H1 (cell line): ENCODE data around the gene TRIM67. TPM values are rescaled to one million over a fixed set of nuclear protein-coding genes. Genes with fewer than 3 reads are reported as not detected.

ENCODE experiments used
- ASH2L ChIP-seq: fragments of 200-600, 300-600 bp; sonication (generic); IDR thresholded peaks from one replicate; pipeline ENCODE4 v1.7.1; 2017; ENCODE audit warnings: low read length
- BCL11A ChIP-seq, 2 experiments: IDR thresholded peaks; one replicate each; pipeline ENCODE4 v1.6.1; 2011; ENCODE audit warnings: low read depth in 2 of 2, low read length in 2 of 2, mild to moderate bottlenecking in 2 of 2
- CHD7 ChIP-seq: fragments of 300-600 bp; sonication (generic); IDR thresholded peaks from 2 replicates; pipeline ENCODE4 v1.7.1; 2012; ENCODE audit warnings: low read length, moderate library complexity, mild to moderate bottlenecking, inconsistent platforms; ENCODE audit not compliant: insufficient replicate concordance
- MAFK ChIP-seq: IDR thresholded peaks from 2 replicates; pipeline ENCODE4 v1.6.1; 2012; ENCODE audit warnings: low read depth, mild to moderate bottlenecking, improper control_type of control experiment, low read length
- NRF1 ChIP-seq: IDR thresholded peaks from 2 replicates; pipeline ENCODE4 v1.6.1; 2011; ENCODE audit warnings: mild to moderate bottlenecking, low read depth, low read length, improper control_type of control experiment
- RBBP5 ChIP-seq: IDR thresholded peaks from 2 replicates; pipeline ENCODE4 v1.7.1; 2012; ENCODE audit warnings: low read depth, mild to moderate bottlenecking, inconsistent platforms, low read length, moderate library complexity, borderline replicate concordance
- SP2 ChIP-seq: IDR thresholded peaks from 2 replicates; pipeline ENCODE4 v1.6.1; 2012; ENCODE audit warnings: mild to moderate bottlenecking, low read length, inconsistent platforms
- TCF12 ChIP-seq: IDR thresholded peaks from 2 replicates; pipeline ENCODE4 v1.6.1; 2011; ENCODE audit warnings: low read depth, mild to moderate bottlenecking, low read length
- polyA plus RNA-seq, 7 experiments: library from polyadenylated mRNA; depleted of rRNA in 3 of 7; stranded (reverse) in 5 of 7; unstranded in 2 of 7; fragments of >200 nt in 5 of 7; fragments of 200-250 nt in 2 of 7; gene quantifications; 1 replicate in 5 of 7; 2 replicates in 1 of 7; 4 replicates in 1 of 7; pipeline versions ENCODE4 v1.2.1 to v1.2.3, GENCODE V29; 2011 to 2013; ENCODE audit warnings: missing spikeins in 2 of 7, mixed read lengths in 2 of 7
- total RNA-seq: library from RNA; stranded (reverse); fragmentation: NEBNext Ultra II Directional; extraction: Animal tissue kit (Norgen Biotek cat#: 25700); gene quantifications from 2 replicates; pipeline ENCODE4 v1.2.1, GENCODE V29; 2021

Gene TRIM67
- total and polyA plus RNA-seq, 2 of the 8 experiments (the other 6 are each of a cell fraction or from before 2014, with no cell fraction given), result under 0.01 TPM; not detected in 1

GRCh38 chr1:231180034-231180433 lies 18.2 kb downstream of the TRIM67 start (continued):
- TF ChIP-seq CHD7, result no peak
- TF ChIP-seq SP2, result no peak
- no peak for TF ChIP-seq NRF1
- TF ChIP-seq ASH2L, result no peak
- no peak for TF ChIP-seq MAFK
- TF ChIP-seq RBBP5, result no peak
- TF ChIP-seq BCL11A (IDR thresholded peaks at IDR 0.05; ENCODE audit: low read depth in 2 of 2, low read length in 2 of 2), result no peak
- TF ChIP-seq TCF12, result no peak
